IPS DF 4.7 (cell line): Measurements from ENCODE around the gene EXOC3.
"Not testable (repeated sequence)": the region's sequence is repeated elsewhere in the genome, so short reads cannot be mapped to it uniquely, and the experiment has no call there.

Source experiments
- DNase-seq: peaks from one replicate; pipeline ENCODE4 v3.0.0-alpha.2; 2013; ENCODE audit warnings: low spot score; ENCODE audit errors: extremely low read depth

Gene EXOC3

DNA sequence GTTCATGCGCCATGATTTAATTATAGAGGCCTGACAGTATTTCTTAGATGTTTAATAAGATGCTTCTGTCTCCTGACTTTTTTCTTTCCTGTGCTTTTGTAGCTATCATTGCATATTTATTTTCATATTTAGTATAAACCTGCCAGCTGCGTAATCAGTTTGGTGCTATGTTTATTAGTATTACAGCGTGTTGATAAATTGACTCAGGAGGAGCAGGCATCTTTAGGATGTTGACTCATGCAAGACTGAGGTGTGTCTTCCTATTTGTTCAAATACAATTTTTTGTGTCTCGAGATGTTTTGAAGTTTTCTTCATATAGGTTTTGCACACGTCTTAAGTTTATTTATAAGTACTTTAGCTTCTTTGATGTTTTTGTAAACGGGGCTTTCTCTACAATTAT is 35.9 kb upstream of the EXOC3 start:
- DNase-seq, result no peak

DNA sequence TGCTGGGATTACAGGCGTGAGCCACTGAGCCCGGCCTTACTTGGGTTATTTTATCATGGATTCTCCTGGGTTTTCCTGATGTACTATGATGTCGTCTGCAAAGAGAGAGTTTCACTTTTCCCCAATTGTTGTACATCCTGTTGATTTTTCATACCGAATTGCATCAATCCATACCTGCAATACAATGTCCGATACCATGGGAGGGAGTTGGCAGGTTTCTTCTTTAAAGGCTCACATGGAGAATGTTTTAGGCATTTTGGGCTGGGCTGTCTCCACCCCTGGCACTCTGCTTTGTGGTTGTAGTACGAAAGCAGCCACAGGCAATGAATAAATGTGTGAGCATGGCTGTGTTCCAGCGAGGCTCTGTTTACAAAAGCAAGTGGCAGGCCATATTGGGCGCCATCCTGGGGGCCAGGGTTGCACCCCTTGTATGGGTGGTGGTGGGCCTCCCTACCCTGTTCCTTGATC is 35.1 kb upstream of the EXOC3 start:
- DNase-seq, result no peak

DNA sequence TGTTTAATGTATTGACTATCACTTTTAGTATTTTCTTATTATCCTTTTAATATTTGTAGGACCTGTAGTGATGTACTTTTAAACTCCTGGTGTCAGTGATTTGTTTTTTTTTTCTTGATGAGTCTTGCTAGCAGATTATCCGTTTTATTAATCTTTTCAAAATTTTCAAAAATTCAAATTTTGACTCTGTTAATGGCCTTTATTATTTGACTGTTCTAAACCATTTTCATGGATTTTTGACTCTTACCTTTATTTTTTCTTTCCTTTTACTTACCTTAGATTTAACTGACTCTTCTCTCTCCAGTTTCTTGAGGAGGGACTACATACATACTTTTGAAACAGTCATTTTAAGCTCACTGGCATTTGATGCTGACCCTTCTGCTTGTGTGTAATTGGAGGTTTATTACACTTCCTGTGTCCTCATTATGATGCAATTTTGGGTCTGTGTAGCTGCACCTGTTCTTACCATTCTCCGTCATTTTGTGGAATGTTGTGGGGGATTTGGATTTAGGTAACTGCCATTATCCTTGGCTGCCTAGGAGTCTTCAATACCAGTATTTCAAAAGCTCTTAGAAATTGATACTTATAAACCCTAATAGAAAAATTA is 32.0 kb upstream of the EXOC3 start:
- DNase-seq, result no peak

DNA sequence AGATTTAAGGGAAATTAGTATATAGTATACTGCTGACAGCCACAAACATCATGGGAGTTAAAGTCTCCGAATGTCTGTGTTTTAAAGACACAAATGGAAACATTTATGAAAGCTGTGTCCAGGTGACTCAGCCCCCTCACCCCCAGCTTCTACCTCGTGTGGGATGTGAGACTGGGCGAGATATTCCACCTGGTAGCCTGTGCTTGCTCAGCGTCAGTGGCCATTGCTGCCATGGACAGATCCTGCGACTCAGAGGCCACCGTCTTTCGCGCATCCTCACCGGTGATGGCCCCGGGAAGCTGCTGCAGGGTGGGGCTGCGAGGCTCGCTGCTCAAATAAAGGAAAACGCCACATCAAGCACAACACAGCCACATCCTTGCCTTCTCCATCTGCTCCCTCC is 31.2 kb upstream of the EXOC3 start:
- no peak for DNase-seq

DNA sequence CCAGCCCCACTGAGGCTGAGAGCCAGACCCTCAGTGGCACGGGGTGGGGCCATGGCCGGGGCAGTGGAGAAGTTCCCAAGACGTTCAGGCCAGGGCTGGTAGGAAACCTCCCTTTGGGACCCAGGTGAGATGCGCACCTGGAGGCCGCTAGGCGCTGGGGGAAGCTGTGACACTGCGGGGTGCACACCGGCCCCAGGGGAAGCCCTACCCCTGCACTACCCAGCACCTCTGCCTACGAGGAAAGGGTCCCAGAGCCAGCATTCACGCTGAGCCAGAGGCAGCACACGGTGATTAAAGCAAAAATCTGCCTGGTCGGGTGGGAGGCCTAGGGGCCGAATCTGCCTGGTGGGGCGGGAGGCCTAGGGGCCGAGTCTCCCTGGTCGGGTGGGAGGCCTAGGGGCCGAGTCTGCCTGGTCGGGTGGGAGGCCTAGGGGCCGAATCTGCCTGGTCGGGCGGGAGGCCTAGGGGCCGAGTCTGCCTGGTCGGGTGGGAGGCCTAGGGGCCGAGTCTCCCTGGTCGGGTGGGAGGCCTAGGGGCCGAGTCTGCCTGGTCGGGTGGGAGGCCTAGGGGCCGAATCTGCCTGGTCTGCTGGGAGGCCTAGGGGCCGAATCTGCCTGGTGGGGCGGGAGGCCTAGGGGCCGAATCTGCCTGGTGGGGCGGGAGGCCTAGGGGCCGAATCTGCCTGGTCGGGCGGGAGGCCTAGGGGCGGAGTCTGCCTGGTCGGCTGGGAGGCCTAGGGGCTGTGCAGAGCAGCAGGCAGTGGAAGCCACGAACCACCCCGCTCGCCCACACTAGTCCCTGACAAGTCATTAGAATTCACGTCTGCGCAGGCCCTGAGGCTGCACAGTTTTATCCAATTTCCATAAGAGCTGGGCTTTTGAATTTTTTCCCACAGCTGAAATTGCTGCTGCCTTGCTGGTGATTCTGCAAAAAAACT is 27.7 kb upstream of the EXOC3 start:
- DNase-seq, result not testable (repeated sequence)

DNA sequence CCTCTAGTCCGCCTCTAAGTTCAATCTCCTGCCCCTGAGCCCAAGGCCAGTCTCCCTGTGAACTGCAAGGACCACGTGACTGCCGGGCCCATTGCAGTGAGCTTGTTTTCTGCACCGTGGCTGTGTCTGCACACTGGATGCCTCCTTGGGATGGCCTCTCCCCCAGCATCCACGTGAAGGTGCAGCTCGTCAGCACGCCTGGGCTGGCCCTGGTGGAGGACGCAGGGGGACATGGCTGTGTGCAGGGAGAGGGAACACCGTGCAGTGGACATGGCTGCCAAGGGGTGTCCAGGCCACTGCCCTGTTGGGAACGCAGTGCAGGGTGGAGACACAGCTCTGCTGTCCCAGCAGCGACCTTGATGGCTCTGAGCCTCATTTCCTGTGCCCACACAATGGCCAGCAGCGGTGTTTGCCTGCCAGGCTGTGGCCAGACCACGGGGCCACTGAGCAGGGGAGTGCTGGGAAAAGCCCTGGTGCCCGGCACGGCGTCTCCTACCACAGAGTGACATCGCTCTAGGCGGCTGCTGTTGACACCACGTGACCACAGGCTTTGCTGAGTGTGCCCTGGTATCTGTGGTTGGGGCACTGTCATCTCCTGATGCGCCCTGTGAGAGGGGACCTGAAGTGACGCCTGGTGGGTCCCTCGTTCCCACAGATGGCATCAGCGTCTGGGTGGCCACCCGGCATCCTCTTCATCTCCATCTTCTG is 26.9 kb upstream of the EXOC3 start:
- DNase-seq, result no peak

DNA sequence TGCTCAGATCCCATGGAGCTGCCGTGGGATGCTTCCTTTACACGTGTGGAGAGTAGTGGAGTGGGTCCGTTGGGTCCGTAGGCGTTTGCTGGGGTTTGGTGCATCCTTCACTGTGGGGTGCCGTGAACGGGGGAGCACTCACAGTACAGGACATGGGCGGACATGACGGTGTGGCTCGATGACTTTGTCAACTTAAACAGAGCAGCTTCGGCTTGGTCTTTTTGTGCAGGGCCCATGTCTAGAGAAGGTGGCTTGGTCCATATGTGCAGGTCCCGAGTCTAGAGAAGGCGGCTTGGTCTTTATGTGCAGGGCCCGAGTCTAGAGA is 26.4 kb upstream of the EXOC3 start:
- DNase-seq, result no peak

DNA sequence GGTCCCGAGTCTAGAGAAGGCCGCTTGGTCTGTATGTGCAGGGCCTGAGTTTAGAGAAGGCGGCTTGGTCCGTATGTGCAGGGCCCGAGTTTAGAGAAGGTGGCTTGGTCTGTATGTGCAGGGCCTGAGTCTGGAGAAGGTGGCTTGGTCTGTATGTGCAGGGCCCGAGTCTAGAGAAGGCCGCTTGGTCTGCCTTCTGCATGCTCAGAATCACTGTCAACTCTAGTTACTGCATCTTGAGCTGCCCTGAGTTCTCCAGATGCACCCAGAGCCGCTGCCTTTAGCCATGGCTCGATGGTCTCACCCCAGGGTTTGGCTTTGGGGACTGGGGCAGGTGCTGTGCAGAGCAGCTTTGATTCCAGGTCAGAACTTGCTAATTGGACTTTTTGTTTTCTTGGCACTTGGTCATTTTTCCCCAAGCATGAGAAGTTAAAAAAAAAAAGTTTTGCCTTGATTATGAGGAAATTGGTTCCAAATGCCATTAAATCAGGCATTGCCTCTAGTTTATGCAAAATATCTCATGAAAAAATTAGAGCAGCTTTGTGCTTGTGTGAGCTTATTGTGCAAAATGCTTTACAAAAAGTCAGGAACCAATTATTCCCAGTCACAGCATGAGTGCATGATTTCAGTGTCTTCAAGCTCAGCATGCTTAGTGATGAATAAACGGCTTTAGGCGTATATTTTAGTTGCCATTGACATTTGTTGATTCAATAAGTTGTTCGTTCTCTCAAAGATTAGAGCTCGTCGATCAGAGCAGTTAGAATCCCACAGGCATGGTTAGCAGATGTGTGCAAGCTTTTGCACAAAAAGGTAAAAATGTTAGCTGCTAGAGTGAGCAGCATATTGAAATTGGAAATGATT is 25.4 kb upstream of the EXOC3 start:
- no peak for DNase-seq

DNA sequence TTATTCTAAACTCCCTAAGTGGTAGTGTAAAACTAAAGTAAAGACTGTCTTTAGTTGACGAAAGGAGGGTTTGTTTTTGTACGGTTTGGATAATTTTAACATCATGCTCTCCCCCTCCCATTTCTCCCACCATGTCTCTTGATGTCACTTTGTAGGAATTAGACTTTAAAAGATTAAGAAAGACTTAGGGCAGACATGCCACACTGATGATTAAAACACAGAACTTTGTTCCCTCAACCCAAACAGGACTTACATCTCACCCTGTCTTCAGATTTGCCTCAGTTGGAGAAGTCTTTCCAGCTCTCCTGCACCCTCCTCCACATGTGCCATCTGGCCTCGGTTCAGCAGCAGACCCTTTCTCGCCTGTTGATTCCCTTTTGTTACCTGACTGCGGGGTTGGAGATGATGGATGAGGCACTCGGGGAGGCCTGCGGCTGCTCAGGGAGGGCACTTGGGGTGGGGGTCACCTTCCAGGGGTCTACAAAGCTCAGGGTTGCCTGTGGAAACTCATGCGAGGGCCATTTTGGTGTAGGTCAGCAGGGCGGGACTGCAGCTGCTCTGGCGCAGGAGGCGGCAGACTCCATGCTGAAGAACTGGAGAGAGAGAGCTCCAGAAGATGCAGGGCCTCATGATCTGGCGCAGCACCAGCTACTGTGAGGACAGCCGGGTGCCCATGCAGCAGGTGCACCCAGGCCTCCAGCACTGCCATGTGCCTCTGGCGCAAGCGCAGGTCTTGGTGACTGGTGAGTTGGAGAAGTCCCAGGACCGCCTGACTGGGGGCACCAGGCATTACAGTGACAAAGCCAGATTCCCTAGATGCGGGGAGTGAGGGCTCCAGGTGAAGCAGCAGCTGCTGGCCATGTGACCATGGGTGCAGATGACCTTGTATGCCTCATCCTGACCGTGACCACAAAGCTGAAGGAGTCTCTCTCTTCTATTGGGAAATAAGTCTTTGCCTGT is 24.5 kb upstream of the EXOC3 start:
- DNase-seq, result no peak

DNA sequence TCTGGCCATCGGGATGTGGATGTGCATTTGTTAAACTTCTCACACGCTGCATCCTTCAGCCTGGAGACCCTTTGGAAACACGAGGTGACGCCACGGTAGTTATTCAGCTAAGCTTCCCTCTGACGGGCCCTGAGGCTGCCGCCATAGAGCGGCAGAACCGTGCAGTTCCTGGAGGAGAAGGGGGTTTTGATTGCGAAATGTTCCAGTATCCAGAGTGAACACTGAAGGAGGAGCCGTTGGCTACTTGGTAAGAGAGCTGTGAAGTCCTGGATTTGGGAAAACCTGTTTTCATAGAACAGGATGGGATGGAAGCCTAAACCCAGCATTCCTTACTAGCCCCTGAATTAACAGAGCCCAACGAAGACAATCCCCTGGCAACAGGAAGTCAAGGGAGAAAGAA is 23.0 kb upstream of the EXOC3 start:
- DNase-seq, result no peak

DNA sequence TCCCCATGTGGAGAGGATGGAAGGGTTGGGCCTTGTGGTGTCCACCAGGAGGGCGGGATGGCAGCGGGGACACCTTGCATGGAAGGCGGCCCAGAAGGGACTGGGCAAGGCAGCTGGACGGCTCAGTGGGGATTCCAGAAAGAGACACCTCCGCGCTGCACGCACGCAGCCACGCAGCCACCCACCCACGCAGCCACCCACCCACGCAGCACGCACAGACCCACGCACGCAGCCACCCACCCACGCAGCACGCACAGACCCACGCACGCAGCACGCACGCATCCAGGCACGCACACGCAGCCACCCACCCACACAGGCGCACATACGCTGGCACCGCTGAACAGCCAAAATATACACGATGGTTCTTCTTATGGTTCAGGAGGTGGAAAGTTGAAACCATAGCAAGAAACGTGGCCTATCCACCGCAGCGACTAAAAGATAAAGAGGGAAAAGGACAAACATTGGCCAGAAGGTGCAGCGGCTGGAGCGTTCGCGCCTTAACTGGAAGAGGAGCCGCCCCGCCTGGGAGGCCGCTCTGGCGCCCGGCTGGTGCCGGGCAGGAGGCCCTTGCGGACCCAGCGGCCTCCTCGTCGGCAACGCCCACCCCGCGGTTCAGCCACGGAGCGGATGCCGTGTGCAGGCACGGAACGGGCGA is 22.2 kb upstream of the EXOC3 start:
- no peak for DNase-seq

DNA sequence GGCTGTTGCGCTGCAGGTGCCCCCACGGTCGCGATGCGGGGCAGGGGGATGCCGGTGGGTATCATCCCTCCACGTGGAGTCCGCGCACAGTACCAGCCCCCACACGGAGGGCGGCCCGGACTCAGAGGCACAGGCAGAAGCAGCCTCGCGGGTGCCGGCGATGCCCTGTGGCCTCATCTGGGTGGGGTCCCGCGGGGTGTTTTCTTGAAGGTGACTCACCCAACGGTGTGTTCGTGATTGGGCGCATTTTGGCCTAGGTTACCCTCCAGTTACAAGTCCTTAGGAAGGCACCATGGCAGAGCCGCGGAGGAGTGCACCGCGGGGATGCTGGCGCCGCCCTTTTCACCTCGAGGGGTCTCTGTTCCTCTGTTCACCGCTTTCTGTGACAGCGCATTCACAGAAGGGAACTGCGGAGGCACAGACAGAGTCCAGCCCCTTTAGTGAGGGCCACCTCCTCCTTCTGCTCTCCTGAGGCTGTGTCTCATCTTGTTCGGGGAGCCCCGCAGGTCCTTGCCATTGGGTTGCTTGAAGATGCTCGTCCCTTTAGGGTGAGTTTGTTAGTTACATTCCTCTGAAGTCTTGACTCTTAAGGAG is 21.6 kb upstream of the EXOC3 start:
- no peak for DNase-seq

DNA sequence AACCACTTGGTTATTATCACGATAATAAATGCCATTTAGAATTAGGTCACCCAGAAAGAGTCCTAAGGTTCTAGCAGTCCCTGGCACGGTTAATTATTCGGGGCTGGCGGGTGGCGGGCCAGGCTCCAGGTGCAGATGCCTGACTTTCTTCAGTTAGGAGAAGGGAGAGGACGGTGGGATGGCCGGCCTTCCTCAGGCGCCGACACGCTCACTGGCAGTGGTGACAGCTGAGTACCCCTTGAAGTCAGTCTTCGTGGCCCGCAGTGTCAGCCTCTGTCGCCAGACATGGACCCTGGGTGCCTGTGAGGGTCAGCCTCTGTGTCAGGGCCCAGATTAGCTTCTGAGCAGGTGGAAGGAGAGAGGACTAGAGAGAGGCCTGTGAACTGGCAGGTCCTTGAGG is 21.1 kb upstream of the EXOC3 start:
- DNase-seq, result no peak

DNA sequence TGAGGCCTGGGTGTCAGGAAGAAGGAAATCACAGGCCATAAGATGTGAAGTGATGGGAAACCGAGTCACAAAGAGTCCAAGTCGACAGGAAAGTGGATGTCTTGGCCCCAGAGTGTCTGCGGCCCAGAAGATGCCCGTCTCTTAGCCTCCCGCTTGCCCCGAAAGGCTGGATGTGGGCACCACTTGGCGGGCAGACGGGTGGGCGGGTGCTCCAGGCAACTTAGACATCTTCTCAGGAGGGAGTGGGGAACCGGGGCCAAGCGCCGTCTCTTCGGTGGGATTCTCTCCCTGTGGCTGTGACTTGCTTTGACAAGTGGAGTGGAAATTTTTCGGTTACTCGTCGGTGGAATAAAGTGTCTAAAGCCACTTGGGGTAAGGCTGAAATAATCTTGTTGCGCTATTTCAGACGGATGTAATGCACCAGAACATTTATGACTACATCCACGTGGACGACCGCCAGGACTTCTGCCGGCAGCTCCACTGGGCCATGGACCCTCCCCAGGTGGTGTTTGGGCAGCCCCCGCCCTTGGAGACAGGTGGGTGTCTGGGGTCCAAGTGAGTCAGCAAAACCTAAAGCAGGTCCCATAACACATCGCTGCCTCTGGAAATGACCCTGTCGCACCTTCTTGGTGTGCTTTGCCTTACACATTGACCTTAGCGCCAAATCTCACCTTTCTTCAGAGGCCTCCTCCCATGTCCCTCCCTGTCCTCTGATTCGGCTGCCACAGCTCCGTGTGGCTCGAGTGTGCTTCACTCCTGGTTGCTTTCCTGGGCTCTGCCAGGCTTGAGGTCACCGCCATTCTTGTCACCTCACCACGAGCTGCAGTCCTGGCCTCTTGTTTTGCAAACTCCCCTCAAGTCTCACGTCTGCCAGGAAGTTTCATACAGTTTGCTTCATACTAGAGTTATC is 20.4 kb upstream of the EXOC3 start:
- DNase-seq, result no peak

DNA sequence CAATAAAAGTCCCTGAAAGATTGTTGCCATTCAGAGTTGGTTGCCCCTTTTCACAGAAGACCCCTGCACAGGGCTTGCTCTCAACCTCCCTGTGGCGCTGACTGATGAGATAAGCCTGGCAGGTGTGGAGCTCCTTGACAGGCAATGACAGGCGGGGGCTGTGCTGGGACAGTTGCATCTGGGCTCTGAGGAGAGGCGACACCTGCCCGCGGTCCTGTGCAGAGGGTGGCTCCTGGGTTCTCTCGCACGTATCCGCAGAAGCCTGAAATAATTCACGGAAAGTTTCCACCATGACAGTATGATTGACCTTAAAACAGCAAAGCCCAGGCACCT is 19.8 kb upstream of the EXOC3 start:
- no peak for DNase-seq

DNA sequence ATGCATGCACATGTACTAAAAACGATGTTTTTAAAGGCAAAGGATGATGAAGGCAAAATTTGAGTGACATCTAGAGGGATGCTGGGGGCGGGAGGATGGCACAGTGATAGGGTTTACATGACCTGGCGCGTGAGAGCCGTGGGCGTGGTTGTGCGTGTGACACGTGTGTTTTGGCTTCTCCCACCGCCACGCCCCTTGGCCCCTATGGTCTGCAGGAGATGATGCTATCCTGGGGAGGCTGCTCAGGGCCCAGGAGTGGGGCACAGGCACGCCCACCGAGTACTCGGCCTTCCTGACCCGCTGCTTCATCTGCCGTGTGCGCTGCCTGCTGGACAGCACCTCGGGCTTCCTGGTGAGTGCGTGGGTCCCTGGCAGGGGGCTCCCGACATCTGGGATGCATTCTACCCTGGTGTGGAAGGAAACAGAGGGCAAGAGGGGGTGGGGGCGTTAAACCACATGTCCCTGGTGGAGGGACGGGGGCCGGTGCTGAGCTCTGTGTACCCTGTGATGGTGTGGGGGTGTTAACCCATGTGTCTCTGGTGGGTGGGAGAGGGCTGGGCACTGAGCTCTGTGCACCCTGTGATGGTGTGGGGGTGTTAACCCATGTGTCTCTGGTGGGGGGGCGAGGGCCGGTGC is 19.2 kb upstream of the EXOC3 start:
- no peak for DNase-seq

DNA sequence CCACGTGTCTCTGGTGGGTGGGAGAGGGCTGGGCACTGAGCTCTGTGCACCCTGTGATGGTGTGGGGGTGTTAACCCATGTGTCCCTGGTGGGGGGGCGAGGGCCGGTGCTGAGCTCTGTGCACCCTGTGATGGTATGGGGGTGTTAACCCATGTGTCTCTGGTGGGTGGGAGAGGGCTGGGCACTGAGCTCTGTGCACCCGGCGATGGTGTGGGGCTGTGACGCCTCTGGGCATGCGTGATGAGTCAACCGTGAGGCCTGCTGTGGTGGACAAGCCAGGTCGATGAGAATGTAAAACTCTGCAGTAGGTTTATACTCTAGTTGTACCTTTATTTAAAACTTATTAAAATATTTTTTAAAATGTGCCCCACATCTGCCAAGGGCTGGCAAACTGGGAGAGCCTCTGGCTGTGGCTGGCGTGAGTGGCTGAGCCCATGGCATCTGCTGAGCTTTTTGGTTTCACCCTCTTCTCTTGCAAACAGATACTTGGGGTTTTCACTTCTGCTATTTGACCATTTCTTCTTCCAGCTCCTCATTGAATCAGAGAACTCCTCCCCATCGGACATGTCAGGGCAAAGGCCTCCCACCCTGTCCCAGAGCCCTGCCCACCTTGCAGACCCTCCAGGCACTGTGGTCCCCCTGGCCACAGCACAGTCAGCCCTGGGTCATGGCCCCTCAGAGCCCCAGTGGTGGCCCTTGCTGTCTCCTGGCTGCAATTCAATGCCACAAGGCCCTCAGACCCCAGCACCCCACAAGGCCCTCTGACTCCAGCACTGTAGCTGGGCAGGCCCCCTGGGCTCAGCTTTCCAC is 18.5 kb upstream of the EXOC3 start:
- DNase-seq, result no peak
